Measurements from ENCODE around the gene CARS2. TPM values are rescaled to one million over a fixed set of nuclear protein-coding genes. Genes with fewer than 3 reads are reported as not detected.
"Not testable (repeated sequence)": the region's sequence is repeated elsewhere in the genome, so short reads cannot be mapped to it uniquely, and the experiment has no call there.

Gene CARS2
- total RNA-seq, 1 donor from 2014 or later = 57.1 TPM

GRCh38 chr13:110633776-110634175 is 72.1 kb downstream of the CARS2 start:
- no peak for DNase-seq (ENCODE audit: extremely low spot score, unreplicated experiment)
- H3K27me3 Mint-ChIP-seq (ENCODE audit: unreplicated experiment) = no peaks in the 10 kb centered on the region
- TF ChIP-seq CTCF (IDR thresholded peaks at IDR 0.05) = no peak
- H3K4me3 Mint-ChIP-seq (ENCODE audit: unreplicated experiment) = no peak overlapping the region
- H3K36me3 Mint-ChIP-seq (ENCODE audit: unreplicated experiment) = peaks cover 40% of the 10 kb centered on the region
- H3K4me1 Mint-ChIP-seq (ENCODE audit: unreplicated experiment) = peaks cover 21% of the 10 kb centered on the region
- no peaks in the 10 kb centered on the region for H3K9me3 Mint-ChIP-seq (ENCODE audit: unreplicated experiment)
- H3K27ac Mint-ChIP-seq (ENCODE audit: unreplicated experiment) = peak overlapping the region; percentile 31

- H3K27ac Mint-ChIP-seq (ENCODE audit: unreplicated experiment); H3K9me3 Mint-ChIP-seq (ENCODE audit: unreplicated experiment); H3K27me3 Mint-ChIP-seq (ENCODE audit: unreplicated experiment); H3K4me3 Mint-ChIP-seq (ENCODE audit: unreplicated experiment); DNase-seq (ENCODE audit: extremely low spot score, unreplicated experiment): not testable (repeated sequence)
- Mint-ChIP-seq H3K4me1 (ENCODE audit: unreplicated experiment) (peaks cover 34% of the 10 kb centered on the region), H3K36me3 (ENCODE audit: unreplicated experiment) (peaks cover 37% of the 10 kb centered on the region)
Observed at GRCh38 chr13:110632255-110632654, 73.7 kb downstream of the CARS2 start.

GRCh38 chr13:110630566-110631119 is 75.3 kb downstream of the CARS2 start:
- Mint-ChIP-seq H3K27ac (ENCODE audit: unreplicated experiment) (no peak overlapping the region), H3K4me1 (ENCODE audit: unreplicated experiment) (peaks cover 34% of the 10 kb centered on the region), H3K4me3 (ENCODE audit: unreplicated experiment) (no peak overlapping the region), H3K9me3 (ENCODE audit: unreplicated experiment) (no peaks in the 10 kb centered on the region), H3K36me3 (ENCODE audit: unreplicated experiment) (peaks cover 24% of the 10 kb centered on the region), H3K27me3 (ENCODE audit: unreplicated experiment) (no peaks in the 10 kb centered on the region)
- no peak for DNase-seq (ENCODE audit: extremely low spot score, unreplicated experiment)
- no peak for TF ChIP-seq CTCF (IDR thresholded peaks at IDR 0.05)

GRCh38 chr13:110629735-110630134 is 76.2 kb downstream of the CARS2 start:
- H3K4me3 Mint-ChIP-seq (ENCODE audit: unreplicated experiment) = no peak overlapping the region
- H3K9me3 Mint-ChIP-seq (ENCODE audit: unreplicated experiment) = no peaks in the 10 kb centered on the region
- H3K27ac Mint-ChIP-seq (ENCODE audit: unreplicated experiment) = no peak overlapping the region
- H3K27me3 Mint-ChIP-seq (ENCODE audit: unreplicated experiment) = no peaks in the 10 kb centered on the region
- no peak for TF ChIP-seq CTCF (IDR thresholded peaks at IDR 0.05)
- DNase-seq (ENCODE audit: extremely low spot score, unreplicated experiment) = no peak
- H3K4me1 Mint-ChIP-seq (ENCODE audit: unreplicated experiment) = peaks cover 30% of the 10 kb centered on the region
- peaks cover 19% of the 10 kb centered on the region for H3K36me3 Mint-ChIP-seq (ENCODE audit: unreplicated experiment)

GRCh38 chr13:110628952-110629701 is 76.8 kb downstream of the CARS2 start:
- no peak for TF ChIP-seq CTCF (IDR thresholded peaks at IDR 0.05)
- peaks cover 17% of the 10 kb centered on the region for H3K36me3 Mint-ChIP-seq (ENCODE audit: unreplicated experiment)

More at GRCh38 chr13:110628952-110629701, 76.8 kb downstream of the CARS2 start:
- H3K27ac Mint-ChIP-seq (ENCODE audit: unreplicated experiment) = no peak overlapping the region
- no peaks in the 10 kb centered on the region for H3K9me3 Mint-ChIP-seq (ENCODE audit: unreplicated experiment)
- H3K4me3 Mint-ChIP-seq (ENCODE audit: unreplicated experiment) = no peak overlapping the region
- peaks cover 24% of the 10 kb centered on the region for H3K4me1 Mint-ChIP-seq (ENCODE audit: unreplicated experiment)
- no peak for DNase-seq (ENCODE audit: extremely low spot score, unreplicated experiment)
- H3K27me3 Mint-ChIP-seq (ENCODE audit: unreplicated experiment) = no peaks in the 10 kb centered on the region

Measured in osteocyte (in vitro differentiated cells).